A549 (cell line): ENCODE measurements around the gene CHEK2.
"Not testable (repeated sequence)": the region's sequence is repeated elsewhere in the genome, so short reads cannot be mapped to it uniquely, and the experiment has no call there.

Experiments
- CHD2 ChIP-seq: fragments of 150-350 bp; IDR thresholded peaks from 2 replicates; pipeline ENCODE4 v1.6.1; 2014; ENCODE audit warnings: low read length; ENCODE audit not compliant: partially characterized antibody
- CHD4 ChIP-seq: fragments of 200-600 bp; sonication (generic); IDR thresholded peaks from 2 replicates; pipeline ENCODE4 v1.6.1; 2016; ENCODE audit warnings: antibody characterized with exemption, mild to moderate bottlenecking, borderline replicate concordance
- EP300 ChIP-seq, 2 experiments: fragments of >200 bp; sonication (Bioruptor Twin); formaldehyde crosslinking; IDR thresholded peaks; 2 replicates in 1 of 2; 3 replicates in 1 of 2; pipeline ENCODE4 v1.6.1; 2016 to 2017
- ESRRA ChIP-seq: fragments of 150-350 bp; IDR thresholded peaks from 2 replicates; pipeline ENCODE4 v1.6.1; 2014; ENCODE audit warnings: mild to moderate bottlenecking, low read length, borderline replicate concordance
- HOXB13 ChIP-seq: fragments of 250-450 bp; sonication (Bioruptor Pico); IDR thresholded peaks from 2 replicates; pipeline ENCODE4 v1.5.0; 2020; ENCODE audit warnings: low read depth, mild to moderate bottlenecking, moderate library complexity
- MYC ChIP-seq: IDR thresholded peaks from 2 replicates; pipeline ENCODE4 v1.6.1; 2012; ENCODE audit warnings: mild to moderate bottlenecking, inconsistent platforms, low read length, improper control_type of control experiment, borderline replicate concordance
- POLR2A ChIP-seq: IDR thresholded peaks from 2 replicates; pipeline ENCODE4 v1.6.1; 2012; ENCODE audit warnings: mild to moderate bottlenecking, low read length
- TF ChIP-seq, protein P1 (sequence below): fragments of >200 bp; sonication (Bioruptor Twin); formaldehyde crosslinking; IDR thresholded peaks from 3 replicates; pipeline ENCODE4 v1.5.1; 2016
- TF ChIP-seq, protein P2 (sequence below): fragments of 450-650 bp; IDR thresholded peaks from 2 replicates; pipeline ENCODE4 v1.6.1; 2014; ENCODE audit warnings: antibody characterized with exemption
- TF ChIP-seq, protein P3 (sequence below): IDR thresholded peaks from 2 replicates; pipeline ENCODE4 v1.6.1; 2012
- TF ChIP-seq, protein P4 (sequence below): IDR thresholded peaks from 2 replicates; pipeline ENCODE4 v1.6.1; 2012

DNA sequence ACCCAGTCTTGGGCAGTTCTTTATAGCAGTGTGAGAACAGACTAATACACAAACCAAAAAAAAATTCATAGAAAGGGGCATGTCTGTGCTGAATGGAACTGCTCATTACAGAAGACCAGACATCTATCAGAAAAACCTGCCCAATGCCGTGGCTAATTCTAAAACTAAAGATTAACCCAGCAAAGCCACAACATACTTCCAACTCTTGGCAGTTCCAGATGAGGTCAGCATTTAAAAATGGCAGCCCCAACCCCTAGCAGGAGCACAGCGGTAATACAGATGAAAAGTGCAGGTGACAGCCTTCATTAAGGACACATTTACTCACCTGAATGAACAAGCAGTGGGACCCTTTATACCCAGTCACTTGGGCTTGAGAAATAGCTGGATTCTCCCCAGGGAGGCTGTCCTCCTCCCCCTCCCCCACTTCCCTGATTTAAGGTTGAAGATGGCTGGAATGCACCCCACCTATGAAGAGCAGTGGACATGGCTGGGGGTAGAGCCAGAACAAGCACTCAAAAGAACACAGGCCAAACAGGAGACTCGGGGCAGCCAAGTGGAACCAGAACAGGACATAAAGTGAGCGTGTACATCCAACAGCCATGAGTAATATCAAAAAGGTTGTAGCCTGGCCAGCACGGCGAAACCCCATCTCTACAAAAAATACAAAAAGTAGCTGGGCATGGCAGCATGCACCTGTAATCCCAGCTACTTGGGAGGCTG is 48.4 kb downstream of the CHEK2 start:
- TF ChIP-seq, protein P1, sequence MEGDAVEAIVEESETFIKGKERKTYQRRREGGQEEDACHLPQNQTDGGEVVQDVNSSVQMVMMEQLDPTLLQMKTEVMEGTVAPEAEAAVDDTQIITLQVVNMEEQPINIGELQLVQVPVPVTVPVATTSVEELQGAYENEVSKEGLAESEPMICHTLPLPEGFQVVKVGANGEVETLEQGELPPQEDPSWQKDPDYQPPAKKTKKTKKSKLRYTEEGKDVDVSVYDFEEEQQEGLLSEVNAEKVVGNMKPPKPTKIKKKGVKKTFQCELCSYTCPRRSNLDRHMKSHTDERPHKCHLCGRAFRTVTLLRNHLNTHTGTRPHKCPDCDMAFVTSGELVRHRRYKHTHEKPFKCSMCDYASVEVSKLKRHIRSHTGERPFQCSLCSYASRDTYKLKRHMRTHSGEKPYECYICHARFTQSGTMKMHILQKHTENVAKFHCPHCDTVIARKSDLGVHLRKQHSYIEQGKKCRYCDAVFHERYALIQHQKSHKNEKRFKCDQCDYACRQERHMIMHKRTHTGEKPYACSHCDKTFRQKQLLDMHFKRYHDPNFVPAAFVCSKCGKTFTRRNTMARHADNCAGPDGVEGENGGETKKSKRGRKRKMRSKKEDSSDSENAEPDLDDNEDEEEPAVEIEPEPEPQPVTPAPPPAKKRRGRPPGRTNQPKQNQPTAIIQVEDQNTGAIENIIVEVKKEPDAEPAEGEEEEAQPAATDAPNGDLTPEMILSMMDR = not testable (repeated sequence)
- TF ChIP-seq POLR2A; CHD4; CHD2; EP300 (IDR thresholded peaks at IDR 0.05); HOXB13; MYC; ESRRA: not testable (repeated sequence)
- TF ChIP-seq, protein P2, sequence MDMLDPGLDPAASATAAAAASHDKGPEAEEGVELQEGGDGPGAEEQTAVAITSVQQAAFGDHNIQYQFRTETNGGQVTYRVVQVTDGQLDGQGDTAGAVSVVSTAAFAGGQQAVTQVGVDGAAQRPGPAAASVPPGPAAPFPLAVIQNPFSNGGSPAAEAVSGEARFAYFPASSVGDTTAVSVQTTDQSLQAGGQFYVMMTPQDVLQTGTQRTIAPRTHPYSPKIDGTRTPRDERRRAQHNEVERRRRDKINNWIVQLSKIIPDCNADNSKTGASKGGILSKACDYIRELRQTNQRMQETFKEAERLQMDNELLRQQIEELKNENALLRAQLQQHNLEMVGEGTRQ = not testable (repeated sequence)
- TF ChIP-seq, protein P3, sequence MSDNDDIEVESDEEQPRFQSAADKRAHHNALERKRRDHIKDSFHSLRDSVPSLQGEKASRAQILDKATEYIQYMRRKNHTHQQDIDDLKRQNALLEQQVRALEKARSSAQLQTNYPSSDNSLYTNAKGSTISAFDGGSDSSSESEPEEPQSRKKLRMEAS = not testable (repeated sequence)
- TF ChIP-seq, protein P4, sequence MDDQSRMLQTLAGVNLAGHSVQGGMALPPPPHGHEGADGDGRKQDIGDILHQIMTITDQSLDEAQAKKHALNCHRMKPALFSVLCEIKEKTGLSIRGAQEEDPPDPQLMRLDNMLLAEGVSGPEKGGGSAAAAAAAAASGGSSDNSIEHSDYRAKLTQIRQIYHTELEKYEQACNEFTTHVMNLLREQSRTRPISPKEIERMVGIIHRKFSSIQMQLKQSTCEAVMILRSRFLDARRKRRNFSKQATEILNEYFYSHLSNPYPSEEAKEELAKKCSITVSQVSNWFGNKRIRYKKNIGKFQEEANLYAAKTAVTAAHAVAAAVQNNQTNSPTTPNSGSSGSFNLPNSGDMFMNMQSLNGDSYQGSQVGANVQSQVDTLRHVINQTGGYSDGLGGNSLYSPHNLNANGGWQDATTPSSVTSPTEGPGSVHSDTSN = not testable (repeated sequence)
